ENCODE results near the gene LRMDA.
"Not testable (repeated sequence)": the region's sequence is repeated elsewhere in the genome, so short reads cannot be mapped to it uniquely, and the experiment has no call there.

Gene LRMDA

GRCh38 chr10:76554033-76554408 lies 1122.6 kb downstream of the LRMDA start:
- no peak for DNase-seq (ENCODE audit: low spot score)

DNA sequence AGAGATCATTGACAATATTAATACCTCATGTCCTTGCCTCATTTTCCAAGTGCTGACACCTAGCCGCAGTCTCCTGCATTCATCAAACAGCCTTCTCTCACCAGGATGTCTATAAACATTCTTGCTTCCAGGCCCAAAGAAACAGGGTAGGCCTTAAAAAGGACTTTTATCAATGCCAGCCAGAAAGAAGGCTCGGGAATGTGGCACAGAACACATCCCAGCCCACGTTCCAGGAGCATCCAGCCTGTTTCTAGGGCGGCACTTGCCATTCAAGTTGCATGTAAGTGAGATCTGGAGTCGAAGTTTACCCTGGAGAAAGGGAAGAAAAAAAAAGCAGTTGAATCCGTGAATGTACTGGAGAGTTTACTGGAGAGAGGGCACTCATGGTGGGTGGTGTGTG lies 1123.1 kb downstream of the LRMDA start:
- no peak for DNase-seq (ENCODE audit: low spot score)

DNA sequence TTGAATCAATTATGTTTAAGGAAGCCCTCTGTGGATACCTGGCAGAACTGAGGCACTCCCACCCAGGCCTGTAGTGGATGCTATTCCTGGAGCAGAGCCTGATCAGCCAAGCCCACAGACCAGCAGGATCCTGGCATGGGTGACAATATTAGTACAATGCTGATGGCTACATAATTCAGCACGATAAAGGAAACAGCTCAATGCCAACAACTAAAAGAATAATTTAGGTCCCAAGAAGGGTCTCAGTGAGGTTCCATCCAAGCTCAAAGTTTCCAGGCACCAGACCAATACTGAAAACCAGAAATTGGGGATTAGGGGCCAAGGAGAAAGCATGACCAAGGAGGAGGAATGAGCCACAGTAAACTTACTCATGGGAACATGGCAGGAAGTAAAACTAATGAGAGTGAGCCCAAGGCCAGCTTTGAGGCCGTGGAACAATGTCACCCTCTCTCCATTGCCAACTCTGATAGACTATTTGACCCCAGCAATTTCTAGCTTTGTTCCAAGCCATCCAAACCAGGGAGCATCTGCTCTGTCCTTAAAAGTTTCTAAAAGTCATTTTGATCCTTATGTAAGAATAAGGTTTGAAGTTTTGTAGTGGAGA lies 1123.7 kb downstream of the LRMDA start:
- no peak for DNase-seq (ENCODE audit: low spot score)

- no peak for DNase-seq (ENCODE audit: low spot score)
Measured at GRCh38 chr10:76557366-76557765, 1125.9 kb downstream of the LRMDA start.

GRCh38 chr10:76558586-76558985 lies 1127.2 kb downstream of the LRMDA start:
- DNase-seq (ENCODE audit: low spot score), result no peak

DNA sequence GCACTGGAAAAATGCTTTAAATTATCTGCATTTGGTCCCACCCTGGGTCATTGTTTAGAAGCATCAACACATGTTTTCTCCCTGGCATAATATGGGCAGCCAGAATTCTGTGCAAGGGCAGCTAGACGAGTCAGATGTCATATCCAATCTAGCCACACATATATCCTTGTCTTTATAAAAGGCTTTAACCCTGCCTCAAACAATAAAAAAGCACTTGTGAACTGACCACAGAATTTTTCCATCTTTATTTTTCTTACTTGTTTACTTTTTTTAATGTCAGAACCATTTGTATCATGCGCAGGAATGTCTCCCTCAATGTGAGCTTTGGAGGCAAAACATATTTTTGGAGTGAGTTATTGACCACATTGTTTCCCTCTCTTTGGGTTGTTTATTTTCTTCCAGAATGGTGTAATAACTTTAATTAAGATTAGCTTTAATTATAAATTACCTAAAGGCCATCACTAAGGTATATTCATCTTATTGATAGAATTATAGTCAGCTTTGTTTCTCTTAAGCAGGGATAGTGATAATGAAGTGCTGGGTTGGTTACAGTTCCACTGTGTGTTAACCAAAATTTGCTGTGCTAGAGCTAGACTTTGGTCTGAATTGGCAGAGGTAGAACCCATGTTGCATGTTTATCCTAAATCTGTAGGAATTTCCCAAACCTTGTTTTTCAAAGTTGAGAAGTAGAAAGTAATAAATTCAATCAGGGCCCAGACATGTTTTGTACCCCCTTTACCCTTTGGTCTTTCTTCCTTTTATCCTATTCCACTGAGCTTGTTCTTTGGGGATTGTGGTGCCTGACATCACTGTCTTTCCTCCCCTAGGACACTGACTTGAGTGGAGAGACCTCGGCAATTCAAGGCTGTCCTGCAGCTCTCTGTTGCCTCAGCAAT lies 1127.8 kb downstream of the LRMDA start:
- DNase-seq (ENCODE audit: low spot score), result no peak

GRCh38 chr10:76559892-76560220 lies 1128.4 kb downstream of the LRMDA start:
- no peak for DNase-seq (ENCODE audit: low spot score)

DNA sequence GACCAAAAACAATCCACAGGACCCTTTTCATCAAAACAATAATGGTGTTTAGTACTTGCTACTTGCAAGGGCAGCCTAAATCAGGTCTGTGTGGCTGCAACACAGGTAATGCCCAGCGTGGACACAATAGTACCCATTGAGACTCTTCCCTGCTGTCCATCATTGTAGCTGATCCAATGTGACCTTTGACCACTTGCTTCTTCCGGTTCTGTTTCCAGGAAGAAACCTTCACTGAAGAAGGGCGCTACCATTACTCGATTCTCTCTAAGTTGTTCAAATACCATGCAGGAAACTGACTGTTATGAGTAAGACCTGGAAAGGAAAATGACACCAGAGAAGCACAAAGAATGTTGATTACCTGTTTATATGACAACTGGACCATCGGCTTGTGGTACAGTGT lies 1128.9 kb downstream of the LRMDA start:
- no peak for DNase-seq (ENCODE audit: low spot score)

DNA sequence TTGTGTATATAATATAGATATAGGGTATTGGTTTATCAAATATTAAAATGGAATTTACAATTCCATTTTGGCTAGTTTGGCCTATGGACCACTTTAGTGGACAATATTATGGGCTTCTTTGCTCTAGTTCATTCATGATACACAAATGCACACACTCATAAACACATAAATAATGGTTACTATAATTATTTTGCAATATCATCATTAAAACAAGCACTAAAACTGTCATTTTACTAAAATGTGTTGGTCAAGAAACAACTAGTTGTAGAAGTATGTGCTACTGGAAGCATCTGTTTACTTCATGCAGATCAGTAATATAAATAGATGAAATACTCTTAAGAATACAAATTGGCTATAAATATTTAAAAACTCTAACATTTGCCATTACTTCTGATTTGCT lies 1131.9 kb downstream of the LRMDA start:
- DNase-seq (ENCODE audit: low spot score), result no peak

DNA sequence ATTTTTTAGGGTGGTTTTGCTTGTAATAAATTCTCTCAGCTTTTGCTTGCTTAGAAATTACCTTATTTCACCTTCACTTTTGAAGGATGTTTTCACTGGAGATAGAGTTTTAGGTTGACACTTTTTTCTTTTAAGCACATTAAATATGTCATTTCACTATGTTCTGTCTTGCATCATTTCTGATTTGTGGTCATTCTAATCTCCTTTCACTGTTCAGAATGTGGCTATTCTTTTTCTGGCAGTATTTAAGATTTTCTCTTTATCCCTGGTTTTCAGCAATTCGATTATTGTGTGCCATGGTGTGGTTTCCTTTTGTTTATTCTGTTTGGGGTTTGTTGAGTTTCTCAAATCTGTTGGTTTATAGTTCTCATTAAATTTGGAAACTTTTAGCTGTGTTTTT lies 1140.6 kb downstream of the LRMDA start:
- DNase-seq (ENCODE audit: low spot score), result no peak

DNA sequence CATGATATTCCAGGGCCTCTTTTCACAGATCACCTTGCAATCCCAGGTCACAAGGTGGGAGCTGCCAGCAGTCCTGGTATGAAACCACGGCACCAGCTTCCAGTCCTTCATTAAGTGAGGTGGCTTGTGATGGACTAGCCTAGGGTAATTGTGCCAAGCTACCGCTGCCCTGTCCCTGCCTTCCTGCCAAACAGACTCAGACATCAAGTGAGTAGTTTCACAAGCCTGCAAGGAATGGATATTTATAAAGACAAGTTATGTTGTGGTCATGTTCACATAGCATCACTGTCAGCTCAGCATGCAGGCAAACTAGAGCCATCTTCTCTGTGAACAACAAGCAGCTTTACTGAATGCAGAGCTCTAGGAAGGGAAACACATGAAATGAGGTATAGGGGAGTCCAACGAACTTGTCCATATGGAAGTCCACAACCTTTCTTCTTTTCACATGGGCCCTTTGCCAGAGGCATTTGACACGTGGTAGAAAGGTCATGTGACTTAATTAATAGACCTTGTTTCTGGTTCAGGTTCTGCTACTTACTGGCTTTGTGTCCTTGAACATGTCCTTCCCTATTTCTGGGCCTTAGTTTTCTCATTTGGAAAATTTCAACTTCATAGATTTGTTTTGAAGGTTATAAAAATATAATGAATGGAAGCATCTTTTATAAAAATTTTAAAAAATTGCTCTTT lies 1145.0 kb downstream of the LRMDA start:
- DNase-seq (ENCODE audit: low spot score), result no peak

DNA sequence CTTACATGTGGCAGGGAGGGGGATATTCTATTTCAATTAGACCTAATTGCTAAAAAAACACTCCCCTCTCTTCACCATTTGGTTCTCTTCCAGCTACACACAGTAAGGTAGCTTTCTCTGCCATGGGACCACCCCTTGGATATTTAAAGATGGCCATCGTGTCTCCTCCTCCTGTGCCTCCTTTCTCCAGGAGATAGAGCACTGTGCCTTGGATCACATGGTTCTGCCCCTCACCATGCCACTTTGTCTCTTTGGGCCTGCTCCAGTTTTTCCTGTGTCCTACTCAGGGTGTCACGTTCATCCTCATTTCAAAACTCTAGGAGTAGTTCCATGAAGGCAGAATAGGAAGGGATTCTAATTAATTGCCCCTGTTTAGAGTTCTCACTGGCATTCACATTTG lies 1146.0 kb downstream of the LRMDA start:
- no peak for DNase-seq (ENCODE audit: low spot score)

DNA sequence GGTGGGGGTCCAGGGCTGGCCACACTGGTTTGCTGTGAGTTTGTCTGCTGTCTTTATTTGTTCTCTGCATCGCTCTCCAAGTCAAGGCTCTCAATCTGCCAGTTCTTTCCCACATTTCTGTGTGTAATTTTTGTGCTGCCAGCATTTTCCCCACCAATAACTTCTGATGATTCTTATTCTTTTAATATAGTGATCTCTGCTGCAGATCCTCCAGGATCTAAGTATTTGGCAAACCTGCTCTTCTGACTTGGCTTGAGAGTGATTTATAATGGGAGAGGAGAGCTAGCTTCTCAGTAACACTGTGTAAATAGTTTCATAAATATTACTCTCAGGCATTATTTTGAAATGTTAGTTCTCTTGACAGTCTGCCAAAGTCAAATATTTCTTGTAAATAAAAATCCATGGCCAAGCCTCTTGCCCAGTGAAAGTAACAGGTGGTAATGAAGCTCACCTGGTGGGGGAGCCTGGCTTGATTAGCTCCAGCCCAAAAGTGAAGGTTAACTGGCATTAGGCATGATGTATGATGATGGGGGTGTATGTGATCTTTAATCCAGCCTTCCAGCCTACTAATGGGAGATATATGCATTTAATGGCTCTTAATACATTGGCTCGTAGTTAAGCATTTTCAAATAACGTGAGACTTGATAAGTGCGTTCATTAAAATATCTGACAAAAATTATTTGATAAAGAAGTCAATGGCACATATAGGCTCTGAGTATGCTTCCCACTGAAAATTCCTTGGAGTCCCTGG lies 1150.3 kb downstream of the LRMDA start:
- no peak for DNase-seq (ENCODE audit: low spot score)

DNA sequence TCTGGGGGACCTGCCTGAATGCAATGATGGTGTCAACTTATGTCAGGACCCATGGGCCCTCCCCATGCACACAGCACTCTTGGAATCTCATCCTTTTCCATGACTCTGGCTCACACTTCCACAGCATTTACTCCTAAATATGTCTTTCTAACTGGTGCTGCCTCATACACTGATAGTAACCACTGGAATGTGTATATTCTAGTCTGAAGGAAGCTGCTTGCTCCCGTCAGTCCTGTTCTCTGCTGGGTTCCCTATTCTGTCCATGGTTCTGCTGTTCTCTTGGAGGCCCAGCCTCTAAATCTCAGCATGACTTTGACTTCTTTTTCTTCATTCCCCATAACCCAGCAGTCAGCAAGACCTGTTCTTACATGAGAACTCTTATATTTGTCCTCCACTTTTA lies 1151.1 kb downstream of the LRMDA start:
- DNase-seq (ENCODE audit: low spot score), result no peak

DNA sequence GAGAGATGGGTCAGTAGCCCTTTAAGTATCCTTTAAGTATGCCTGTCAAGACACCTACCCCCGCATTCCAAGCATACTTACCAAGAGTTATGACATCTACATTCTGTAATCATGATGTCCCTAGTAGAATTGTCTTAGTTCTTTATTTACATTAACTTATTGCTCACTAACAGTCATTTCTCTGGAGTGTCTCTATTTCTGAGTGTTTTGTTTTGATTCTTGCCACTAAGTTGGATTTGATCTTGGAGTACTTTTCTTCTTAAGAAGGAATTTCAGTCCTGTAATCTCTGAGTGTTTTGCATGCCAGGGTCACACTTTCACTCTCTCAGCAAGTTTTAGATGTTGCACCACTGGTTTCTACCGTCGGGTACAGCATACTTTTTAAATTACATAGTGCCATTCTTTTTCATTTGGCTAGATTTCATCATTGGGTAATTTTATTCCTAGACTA lies 1152.3 kb downstream of the LRMDA start:
- no peak for DNase-seq (ENCODE audit: low spot score)

GRCh38 chr10:76584466-76584865 lies 1153.0 kb downstream of the LRMDA start:
- not testable (repeated sequence) for DNase-seq (ENCODE audit: low spot score)

Data from CD4-positive, alpha-beta T cell treated with Interleukin-2 at 100 ng/mL for 4 hours (primary cell).